Stimulated activated memory B cell treated with anti-CD40 and anti-IgM and Interleukin-4, amounts not matched to agents 10 μg/mL and 1 μg/mL and 100 μg/mL, for 72 hours (primary cell): Measurements from ENCODE around the gene GRAMD1B.
A peak's percentile ranks its signal among the peaks of the same experiment; 100 is the strongest.
"Not testable (repeated sequence)": the region's sequence is repeated elsewhere in the genome, so short reads cannot be mapped to it uniquely, and the experiment has no call there.

Experiments used
- ATAC-seq: fragments of 150-1000 bp; cut with Tn5 transposase; 2 replicates; pipeline ENCODE4 v1.10.0; 2021
- H3K27ac Mint-ChIP-seq: one replicate; pipeline ENCODE4 v1.8.0; 2022; ENCODE audit warnings: mild to moderate bottlenecking, mixed read lengths
- H3K27me3 Mint-ChIP-seq: one replicate; pipeline ENCODE4 v1.8.0; 2022; ENCODE audit warnings: mixed read lengths
- H3K36me3 Mint-ChIP-seq: one replicate; pipeline ENCODE4 v1.8.0; 2022; ENCODE audit warnings: mixed read lengths
- H3K4me1 Mint-ChIP-seq: one replicate; pipeline ENCODE4 v1.8.0; 2022; ENCODE audit warnings: mixed read lengths
- H3K4me3 Mint-ChIP-seq: one replicate; pipeline ENCODE4 v1.8.0; 2022; ENCODE audit warnings: mild to moderate bottlenecking, moderate library complexity, mixed read lengths
- H3K9me3 Mint-ChIP-seq: one replicate; pipeline ENCODE4 v1.8.0; 2022; ENCODE audit warnings: mixed read lengths

The GRAMD1B gene

DNA sequence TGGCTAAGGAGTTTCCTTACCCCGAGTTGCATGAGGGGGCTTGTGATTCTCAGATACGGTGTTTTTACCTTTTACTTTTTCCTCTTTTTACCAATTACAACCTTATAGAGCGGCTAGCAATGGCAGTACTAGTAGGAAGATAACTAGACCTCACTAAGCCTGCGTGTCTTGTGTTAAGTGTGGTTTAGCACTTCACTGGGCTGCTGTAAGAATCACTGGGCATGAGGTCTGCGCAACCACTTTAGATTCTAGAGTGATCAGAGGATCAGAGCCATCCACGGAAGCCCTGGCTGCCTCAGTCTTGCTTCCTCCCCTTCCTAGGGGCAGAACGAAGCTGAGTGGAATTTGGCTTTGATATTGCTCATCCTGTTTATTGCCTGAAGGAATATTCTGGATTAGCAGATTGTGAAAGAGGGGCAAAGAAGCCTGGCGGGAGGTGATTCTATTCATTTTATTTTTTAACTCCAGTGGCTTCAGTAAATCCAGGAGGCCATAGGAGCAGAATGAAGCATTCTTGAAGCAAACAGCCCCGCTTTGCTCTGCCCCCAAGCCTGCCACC is 88.5 kb downstream of the GRAMD1B start:
- ATAC-seq, result peak; percentile 65
- H3K36me3 Mint-ChIP-seq, result no peaks in the 10 kb centered on the region
- peaks cover 49% of the 10 kb centered on the region for H3K27me3 Mint-ChIP-seq
- no peak overlapping the region for H3K4me3 Mint-ChIP-seq
- H3K9me3 Mint-ChIP-seq, result no peaks in the 10 kb centered on the region
- H3K27ac Mint-ChIP-seq, result peak overlapping the region; percentile 3
- H3K4me1 Mint-ChIP-seq, result peaks cover 16% of the 10 kb centered on the region

DNA sequence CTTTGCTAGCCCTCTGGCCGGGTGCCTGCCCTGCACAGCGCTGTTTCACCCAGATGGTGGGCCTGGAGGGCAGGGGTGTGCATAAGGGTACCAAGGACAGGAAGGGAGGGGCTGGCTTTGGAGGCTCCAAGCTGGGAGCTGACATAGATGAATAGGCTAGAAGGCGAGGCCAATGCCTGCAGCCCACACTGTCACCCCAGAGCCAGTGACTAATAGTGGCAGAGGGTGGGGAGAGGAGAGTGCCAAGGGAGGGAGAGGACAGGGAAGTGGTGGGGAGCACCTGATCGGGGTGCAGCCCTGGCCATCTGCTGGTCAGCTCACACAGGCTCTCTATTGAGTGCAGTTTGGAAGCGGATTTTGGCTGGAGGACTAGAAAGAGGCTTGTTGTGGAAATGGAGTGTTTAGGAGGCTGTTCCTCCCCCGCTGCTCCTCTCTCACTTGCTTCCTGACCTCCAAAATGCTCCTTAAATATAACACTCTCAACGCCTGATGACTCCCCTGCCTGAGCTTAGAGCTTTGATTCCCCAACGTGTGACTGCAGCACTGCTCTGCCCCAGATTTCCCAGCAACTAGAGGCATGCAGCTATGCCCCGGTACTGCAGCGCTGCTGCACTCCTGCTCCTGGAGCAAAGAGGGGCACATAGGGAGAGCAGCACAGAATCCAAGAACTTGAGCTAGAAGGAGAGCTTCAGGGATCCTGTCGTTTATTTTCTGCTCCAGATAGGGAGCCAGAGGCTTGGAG is 89.2 kb downstream of the GRAMD1B start:
- peak; percentile 13 for ATAC-seq
- Mint-ChIP-seq H3K27ac (peak overlapping the region; percentile 3), H3K27me3 (peaks cover 44% of the 10 kb centered on the region), H3K9me3 (no peaks in the 10 kb centered on the region), H3K4me3 (no peak overlapping the region), H3K4me1 (peaks cover 16% of the 10 kb centered on the region), H3K36me3 (no peaks in the 10 kb centered on the region)

DNA sequence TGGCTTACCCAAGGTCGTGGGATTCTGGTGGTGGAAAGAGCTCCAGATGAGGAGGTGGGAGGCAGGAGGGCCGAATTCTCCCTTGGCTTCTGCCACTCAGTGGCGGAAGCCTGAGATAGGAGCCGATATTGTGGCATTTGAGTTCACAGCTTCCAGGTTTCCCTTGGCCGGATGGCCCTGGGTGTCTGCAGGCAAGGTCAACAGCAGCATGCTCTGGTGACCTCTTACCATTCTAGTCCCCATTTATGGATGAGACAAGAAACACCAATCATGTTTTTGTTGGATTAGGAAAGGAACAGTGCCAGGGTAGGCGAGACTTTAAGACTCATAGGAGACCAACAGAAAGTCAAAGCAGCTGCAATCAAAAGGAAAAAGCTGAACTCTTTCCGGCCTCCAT is 89.7 kb downstream of the GRAMD1B start:
- H3K27me3 Mint-ChIP-seq, result peaks cover 39% of the 10 kb centered on the region
- H3K4me1 Mint-ChIP-seq, result peaks cover 16% of the 10 kb centered on the region
- H3K36me3 Mint-ChIP-seq, result no peaks in the 10 kb centered on the region
- H3K27ac Mint-ChIP-seq, result no peak overlapping the region
- ATAC-seq, result no peak
- no peak overlapping the region for H3K4me3 Mint-ChIP-seq
- no peaks in the 10 kb centered on the region for H3K9me3 Mint-ChIP-seq

DNA sequence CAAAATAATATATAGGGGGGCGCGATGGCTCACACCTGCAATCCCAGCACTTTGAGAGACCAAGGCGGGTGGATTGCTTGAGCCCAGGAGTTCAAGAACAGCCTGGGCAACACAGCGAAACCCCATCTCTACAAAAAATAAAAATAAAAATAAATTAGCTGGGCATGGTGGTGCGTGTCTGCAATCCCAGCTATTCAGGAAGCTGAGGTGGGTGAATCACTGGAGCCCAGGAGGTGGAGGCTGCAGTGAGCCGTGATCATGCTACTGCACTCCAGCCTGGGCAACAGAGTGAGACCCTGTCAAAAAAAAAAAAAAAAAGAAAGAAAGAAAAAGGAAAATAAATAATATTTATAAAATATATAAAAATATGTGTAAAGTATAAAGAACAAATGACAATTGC is 90.4 kb downstream of the GRAMD1B start:
- not testable (repeated sequence) for ATAC-seq, H3K27ac Mint-ChIP-seq, H3K9me3 Mint-ChIP-seq, H3K4me3 Mint-ChIP-seq, H3K36me3 Mint-ChIP-seq
- peaks cover 33% of the 10 kb centered on the region for H3K27me3 Mint-ChIP-seq
- H3K4me1 Mint-ChIP-seq, result peaks cover 16% of the 10 kb centered on the region

DNA sequence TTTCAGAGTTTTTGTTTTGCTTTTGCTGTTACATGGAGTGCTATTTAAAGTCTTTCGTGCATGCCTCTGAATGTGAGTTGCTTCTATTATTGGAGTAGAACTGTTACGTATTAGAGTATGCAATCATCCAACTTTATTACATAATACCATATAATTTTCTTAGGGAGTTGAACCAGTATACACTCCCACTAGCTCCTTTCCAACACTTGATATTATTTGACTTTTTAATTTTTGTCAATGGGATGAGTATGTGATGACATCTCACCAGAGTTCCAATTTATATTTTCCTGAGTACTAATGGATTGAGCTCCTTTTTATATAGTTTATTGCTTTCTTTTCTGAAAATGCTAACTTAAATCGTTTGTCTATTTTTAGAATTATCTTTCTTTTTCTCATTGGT is 90.9 kb downstream of the GRAMD1B start:
- peaks cover 33% of the 10 kb centered on the region for H3K27me3 Mint-ChIP-seq
- H3K9me3 Mint-ChIP-seq, result no peaks in the 10 kb centered on the region
- no peaks in the 10 kb centered on the region for H3K36me3 Mint-ChIP-seq
- ATAC-seq, result no peak
- peaks cover 16% of the 10 kb centered on the region for H3K4me1 Mint-ChIP-seq
- no peak overlapping the region for H3K27ac Mint-ChIP-seq
- no peak overlapping the region for H3K4me3 Mint-ChIP-seq

DNA sequence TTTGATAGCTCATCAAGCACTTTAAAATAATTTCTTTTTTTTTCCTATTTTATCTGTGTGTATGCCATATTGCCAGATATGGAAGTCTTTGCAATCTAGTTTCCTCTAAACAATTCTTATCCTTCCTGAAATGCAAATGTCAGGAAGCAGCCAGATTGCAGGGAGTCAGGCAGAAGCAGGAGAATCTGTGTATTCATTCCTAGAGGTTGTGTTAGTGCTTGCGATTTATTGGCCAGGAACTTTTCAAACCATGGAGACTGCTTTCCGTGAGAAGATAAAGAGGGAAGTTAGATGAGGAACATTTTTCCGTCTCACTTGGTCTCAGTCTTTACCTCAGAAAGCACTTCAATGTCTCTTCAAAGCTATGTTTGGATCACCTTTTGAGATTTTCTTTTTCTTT is 91.9 kb downstream of the GRAMD1B start:
- Mint-ChIP-seq H3K27ac (no peak overlapping the region), H3K9me3 (no peaks in the 10 kb centered on the region), H3K27me3 (peaks cover 30% of the 10 kb centered on the region), H3K4me3 (no peak overlapping the region), H3K4me1 (peaks cover 14% of the 10 kb centered on the region), H3K36me3 (no peaks in the 10 kb centered on the region)
- no peak for ATAC-seq

DNA sequence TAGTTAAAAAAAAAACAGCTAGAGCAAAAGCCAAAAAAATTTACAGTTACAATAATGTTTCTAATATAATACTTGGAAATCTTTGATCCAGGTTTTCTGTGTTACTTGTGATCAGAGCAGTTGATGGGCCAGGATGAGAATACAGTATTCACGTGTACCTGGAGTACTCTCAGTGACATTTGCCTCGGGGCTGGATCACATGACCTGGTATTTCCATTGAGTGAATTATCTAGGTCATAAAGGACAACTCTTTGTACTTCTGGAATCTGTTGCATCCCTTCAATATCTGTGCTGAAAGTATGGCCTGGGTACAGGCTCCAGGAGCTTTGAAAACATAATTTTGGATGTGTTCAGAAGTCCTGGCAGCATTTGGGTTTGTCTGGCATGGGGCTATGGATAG is 93.5 kb downstream of the GRAMD1B start:
- Mint-ChIP-seq H3K4me1 (no peaks in the 10 kb centered on the region), H3K36me3 (no peaks in the 10 kb centered on the region), H3K9me3 (no peaks in the 10 kb centered on the region), H3K27ac (no peak overlapping the region), H3K4me3 (no peak overlapping the region), H3K27me3 (peaks cover 14% of the 10 kb centered on the region)
- ATAC-seq, result no peak

DNA sequence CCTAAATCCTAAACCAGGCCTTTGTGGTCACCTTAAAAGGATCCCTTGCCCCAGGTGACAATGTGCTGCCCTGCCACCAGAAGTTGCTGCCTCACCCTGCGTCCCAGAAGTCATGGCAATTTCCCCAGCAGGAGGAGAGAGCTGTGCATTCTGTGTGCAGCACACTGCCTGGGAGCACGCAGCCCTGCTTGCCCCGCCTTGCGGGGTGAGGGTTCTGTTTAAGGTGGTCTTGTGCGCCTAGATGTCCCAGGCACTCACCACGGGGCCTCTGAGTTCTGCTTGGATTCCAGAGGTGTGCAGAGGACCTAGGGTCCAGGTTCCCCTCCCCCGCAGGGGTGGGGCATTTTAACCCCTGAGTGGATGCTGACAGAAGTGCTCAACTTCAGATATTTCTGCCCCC is 95.0 kb downstream of the GRAMD1B start:
- no peak overlapping the region for H3K27ac Mint-ChIP-seq
- H3K36me3 Mint-ChIP-seq, result no peaks in the 10 kb centered on the region
- no peak overlapping the region for H3K4me3 Mint-ChIP-seq
- H3K9me3 Mint-ChIP-seq, result no peaks in the 10 kb centered on the region
- H3K27me3 Mint-ChIP-seq, result no peaks in the 10 kb centered on the region
- H3K4me1 Mint-ChIP-seq, result no peaks in the 10 kb centered on the region
- no peak for ATAC-seq

DNA sequence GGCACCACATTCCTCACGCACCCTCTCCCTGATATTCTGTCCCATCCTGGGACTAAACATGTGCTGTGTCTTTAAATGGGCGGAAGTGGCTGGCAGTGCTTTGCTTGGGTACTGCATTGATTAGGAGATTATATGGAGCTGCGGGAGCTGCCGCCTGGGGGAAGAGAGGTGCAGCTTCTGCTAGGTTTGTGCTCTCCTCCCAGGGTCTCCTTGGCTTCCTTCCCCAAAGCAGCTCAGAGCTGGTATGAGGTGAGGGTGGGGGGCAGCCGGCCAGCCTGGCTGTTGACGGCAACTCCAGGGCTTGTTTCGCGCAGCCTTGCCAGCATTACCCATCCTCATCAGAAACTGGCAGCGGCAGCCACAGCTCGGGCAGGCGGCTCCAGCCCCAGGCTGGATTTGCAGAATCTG is 95.4 kb downstream of the GRAMD1B start:
- Mint-ChIP-seq H3K4me1 (no peaks in the 10 kb centered on the region), H3K4me3 (no peak overlapping the region), H3K36me3 (no peaks in the 10 kb centered on the region), H3K27me3 (no peaks in the 10 kb centered on the region), H3K9me3 (no peaks in the 10 kb centered on the region), H3K27ac (no peak overlapping the region)
- no peak for ATAC-seq

DNA sequence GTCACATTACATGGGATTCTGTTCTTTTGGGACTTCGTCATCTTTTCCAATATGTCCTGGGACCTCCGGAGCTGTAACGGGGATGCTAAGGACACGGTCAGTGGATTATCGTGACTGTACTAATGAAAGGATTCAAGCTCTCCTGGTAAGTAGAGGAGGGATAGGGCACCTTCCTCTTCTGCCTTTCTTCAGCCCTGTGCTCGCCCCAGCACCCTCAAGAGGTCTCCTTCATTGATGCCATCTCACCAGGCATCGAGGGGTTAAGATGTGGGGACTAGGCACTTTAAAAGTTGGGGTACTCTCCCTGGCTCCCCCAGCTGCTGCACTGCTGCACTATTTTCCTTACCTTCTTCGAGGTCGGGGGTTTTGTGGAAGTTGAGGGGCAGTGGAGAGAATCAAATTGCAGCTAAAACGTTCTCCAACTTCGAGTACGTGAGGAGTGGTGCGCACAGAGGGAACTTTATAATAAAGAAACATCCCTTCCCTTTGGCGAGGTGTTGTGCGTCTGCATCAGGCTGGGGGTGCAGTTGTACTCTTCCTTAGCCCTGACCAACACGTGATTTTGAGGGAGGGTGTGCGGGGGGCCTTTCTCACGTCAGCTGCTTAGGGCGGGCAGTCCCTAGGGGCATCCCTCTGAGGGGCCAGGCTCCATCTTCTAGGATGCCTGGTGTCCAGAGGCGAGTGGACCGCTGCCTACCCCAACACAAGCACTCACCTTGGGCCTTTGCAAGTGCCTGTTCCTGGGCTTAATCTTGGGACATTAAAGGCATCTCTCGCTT is 96.1 kb downstream of the GRAMD1B start:
- Mint-ChIP-seq H3K27ac (no peak overlapping the region), H3K36me3 (no peaks in the 10 kb centered on the region), H3K4me1 (no peaks in the 10 kb centered on the region), H3K9me3 (no peaks in the 10 kb centered on the region), H3K4me3 (no peak overlapping the region), H3K27me3 (no peaks in the 10 kb centered on the region)
- no peak for ATAC-seq

DNA sequence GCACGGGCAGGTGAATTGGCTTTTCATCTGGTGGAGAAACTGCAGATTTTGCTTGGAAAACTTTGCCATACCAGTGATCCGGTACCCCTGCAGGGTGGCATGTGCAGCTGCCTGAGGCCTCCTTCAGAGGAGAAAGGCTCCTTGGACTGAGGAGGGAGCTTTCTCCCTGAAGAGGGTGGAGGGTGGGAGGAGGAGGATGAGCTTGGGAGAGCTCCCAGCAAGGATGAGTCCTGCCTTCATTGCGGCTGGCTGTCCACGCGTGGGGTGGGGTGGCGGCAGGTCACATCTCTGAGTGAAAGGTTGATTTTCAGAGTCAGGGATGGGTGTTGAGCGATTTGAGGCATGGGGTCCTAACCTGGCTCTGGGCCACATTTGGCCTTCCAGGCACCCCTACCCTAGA is 96.8 kb downstream of the GRAMD1B start:
- H3K27ac Mint-ChIP-seq, result no peak overlapping the region
- ATAC-seq, result peak; percentile 13
- no peaks in the 10 kb centered on the region for H3K36me3 Mint-ChIP-seq
- H3K27me3 Mint-ChIP-seq, result no peaks in the 10 kb centered on the region
- no peaks in the 10 kb centered on the region for H3K9me3 Mint-ChIP-seq
- H3K4me1 Mint-ChIP-seq, result no peaks in the 10 kb centered on the region
- H3K4me3 Mint-ChIP-seq, result no peak overlapping the region

DNA sequence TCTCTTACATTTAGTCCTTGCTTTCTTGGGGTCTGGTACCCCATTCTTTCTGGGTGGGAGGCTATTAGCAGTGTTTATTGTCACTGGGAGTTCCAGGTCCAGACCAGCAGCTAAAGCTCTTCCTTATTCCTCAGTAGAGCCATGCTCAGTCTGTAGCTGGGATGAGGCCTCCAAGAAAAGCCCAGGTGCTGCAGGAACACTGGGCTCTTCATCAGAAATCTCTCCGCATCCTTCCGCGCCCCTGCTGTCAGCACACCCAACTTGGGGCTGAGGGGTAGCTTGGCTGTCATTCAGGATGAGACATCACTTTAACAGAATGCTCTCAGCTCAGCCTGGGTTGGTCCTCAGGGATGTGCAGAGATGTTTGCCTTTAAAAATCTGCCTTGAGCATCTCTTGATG is 97.5 kb downstream of the GRAMD1B start:
- Mint-ChIP-seq H3K4me3 (no peak overlapping the region), H3K4me1 (no peaks in the 10 kb centered on the region), H3K36me3 (no peaks in the 10 kb centered on the region), H3K27me3 (no peaks in the 10 kb centered on the region), H3K27ac (no peak overlapping the region), H3K9me3 (no peaks in the 10 kb centered on the region)
- ATAC-seq, result no peak

DNA sequence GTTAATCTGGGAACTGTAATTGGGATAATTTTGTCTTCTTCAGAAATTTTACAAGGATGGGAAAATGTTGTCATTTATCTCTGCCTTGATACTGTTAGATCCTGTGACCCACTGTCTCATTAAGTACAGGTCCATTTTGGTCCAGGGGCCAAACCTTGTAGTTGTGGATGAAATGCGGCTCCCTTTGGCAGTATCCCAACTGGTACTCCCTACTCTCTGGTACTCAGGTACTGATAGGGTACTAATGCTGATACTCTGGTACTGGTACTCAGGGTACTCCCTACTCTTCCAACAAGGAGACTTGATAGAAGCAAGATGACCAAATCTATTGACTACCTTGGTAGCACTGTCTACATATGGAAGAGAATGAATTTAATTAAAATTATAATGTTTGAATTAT is 97.9 kb downstream of the GRAMD1B start:
- Mint-ChIP-seq H3K36me3 (no peaks in the 10 kb centered on the region), H3K4me3 (no peak overlapping the region), H3K27me3 (no peaks in the 10 kb centered on the region), H3K27ac (no peak overlapping the region), H3K9me3 (no peaks in the 10 kb centered on the region), H3K4me1 (no peaks in the 10 kb centered on the region)
- no peak for ATAC-seq

DNA sequence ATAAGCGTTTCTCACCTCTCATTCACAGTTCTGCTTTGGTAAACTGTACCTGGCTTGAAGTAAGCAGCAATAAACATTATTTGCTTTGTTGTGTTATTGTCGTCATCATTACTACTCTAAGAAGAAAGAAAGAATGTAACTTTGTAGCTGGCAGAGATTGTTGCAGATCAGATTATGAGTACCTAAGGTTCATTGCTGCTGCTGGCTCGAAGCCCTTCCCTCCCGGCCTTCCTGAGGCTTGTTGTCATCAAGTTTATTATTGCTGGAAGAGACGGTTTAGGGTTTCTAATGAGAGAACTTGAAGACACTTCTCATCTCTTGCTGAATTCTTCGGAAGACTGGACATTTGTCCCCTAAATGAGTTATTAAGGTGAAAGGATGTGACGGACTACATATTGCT is 101.3 kb downstream of the GRAMD1B start:
- H3K36me3 Mint-ChIP-seq, result no peaks in the 10 kb centered on the region
- no peak for ATAC-seq
- H3K9me3 Mint-ChIP-seq, result no peaks in the 10 kb centered on the region
- no peaks in the 10 kb centered on the region for H3K27me3 Mint-ChIP-seq
- H3K27ac Mint-ChIP-seq, result no peak overlapping the region
- H3K4me1 Mint-ChIP-seq, result no peaks in the 10 kb centered on the region
- H3K4me3 Mint-ChIP-seq, result no peak overlapping the region

DNA sequence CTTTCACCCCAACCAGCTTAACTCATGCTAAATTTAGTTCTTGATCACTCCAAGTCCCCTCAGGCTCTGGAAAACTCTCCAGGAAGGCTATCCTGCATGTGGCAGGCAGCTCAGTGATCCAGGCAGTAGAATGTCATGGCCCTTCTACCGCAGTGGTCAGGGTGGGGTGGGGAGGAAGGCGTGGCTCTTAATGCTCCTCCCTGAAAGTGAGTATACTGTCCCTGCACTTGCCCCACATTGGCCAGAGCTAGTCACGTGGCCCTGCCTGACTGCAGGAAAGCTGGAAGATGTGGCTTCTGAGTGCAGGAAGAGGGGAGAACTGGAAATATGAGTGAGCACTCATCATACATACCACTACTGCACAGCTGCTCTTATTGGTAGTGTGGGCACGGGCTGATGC is 102.1 kb downstream of the GRAMD1B start:
- H3K27me3 Mint-ChIP-seq, result no peaks in the 10 kb centered on the region
- H3K27ac Mint-ChIP-seq, result no peak overlapping the region
- H3K9me3 Mint-ChIP-seq, result no peaks in the 10 kb centered on the region
- H3K4me3 Mint-ChIP-seq, result no peak overlapping the region
- ATAC-seq, result no peak
- H3K4me1 Mint-ChIP-seq, result no peaks in the 10 kb centered on the region
- H3K36me3 Mint-ChIP-seq, result no peaks in the 10 kb centered on the region

DNA sequence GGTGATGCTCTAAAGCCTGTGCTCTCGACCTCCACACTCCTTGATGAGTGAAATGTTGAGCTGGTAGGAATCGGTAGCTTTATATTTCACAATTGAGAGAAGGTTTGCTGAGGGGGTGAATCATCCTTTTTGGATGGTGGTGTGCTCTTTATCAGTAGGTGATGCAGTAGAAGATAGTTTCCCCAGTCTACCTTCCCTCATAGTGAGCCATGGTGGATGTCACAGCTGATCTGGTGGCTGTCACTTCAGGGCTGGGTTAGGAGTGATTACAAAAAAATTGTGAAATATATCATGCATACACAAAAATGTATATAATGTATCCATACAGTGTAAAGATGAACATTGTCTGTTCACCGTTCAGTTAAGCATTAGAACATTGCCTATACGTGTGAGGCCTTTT is 105.3 kb downstream of the GRAMD1B start:
- Mint-ChIP-seq H3K9me3 (no peaks in the 10 kb centered on the region), H3K4me3 (no peak overlapping the region), H3K27me3 (no peaks in the 10 kb centered on the region), H3K27ac (no peak overlapping the region), H3K4me1 (no peaks in the 10 kb centered on the region), H3K36me3 (no peaks in the 10 kb centered on the region)
- ATAC-seq, result no peak
